ENCODE results near the gene UNC119. TPM values are rescaled to one million over a fixed set of nuclear protein-coding genes. Genes with fewer than 3 reads are reported as not detected.

UNC119 gene
- total RNA-seq, 2 experiments from 2014 or later: 43.6 to 44.8 TPM

GRCh38 chr17:28521311-28522085, 30.9 kb downstream of the UNC119 start:
- CTCF ChIA-PET: no interaction called here

GRCh38 chr17:28520687-28521086, 31.7 kb downstream of the UNC119 start:
- intact Hi-C loops (cut with micrococcal nuclease): no loop called here
- Mint-ChIP-seq H3K27ac (no peak overlapping the region), H3K4me3 (no peak overlapping the region), H3K9me3 (no peaks in the 10 kb centered on the region), H3K36me3 (ENCODE audit: low read depth) (no peaks in the 10 kb centered on the region), H3K4me1 (ENCODE audit: low read depth) (no peaks in the 10 kb centered on the region), H3K27me3 (no peaks in the 10 kb centered on the region)
- no peak for DNase-seq
- ATAC-seq: no peak
- TF ChIP-seq CTCF (IDR thresholded peaks at IDR 0.05): no peak
- POLR2A ChIA-PET: interaction anchor here (0.5 kb wide), 1 partner anchor 354 kb away, joined by 3 read pairs; no protein-coding TSS in a partner anchor
- CTCF ChIA-PET: interaction anchor here (1.5 kb wide), 1 partner anchor 104 kb away, joined by 4 read pairs; no protein-coding TSS in a partner anchor

More at GRCh38 chr17:28521311-28522085, 30.9 kb downstream of the UNC119 start:
- H3K4me3 Mint-ChIP-seq: no peak overlapping the region
- DNase-seq: no peak
- H3K27ac Mint-ChIP-seq: no peak overlapping the region
- no peaks in the 10 kb centered on the region for H3K36me3 Mint-ChIP-seq (ENCODE audit: low read depth)
- POLR2A ChIA-PET: no interaction called here
- intact Hi-C loops (cut with micrococcal nuclease): no loop called here
- no peaks in the 10 kb centered on the region for H3K9me3 Mint-ChIP-seq
- H3K4me1 Mint-ChIP-seq (ENCODE audit: low read depth): no peaks in the 10 kb centered on the region
- no peak for TF ChIP-seq CTCF (IDR thresholded peaks at IDR 0.05)
- ATAC-seq: no peak
- H3K27me3 Mint-ChIP-seq: no peaks in the 10 kb centered on the region

GRCh38 chr17:28519236-28519635, 33.2 kb downstream of the UNC119 start:
- CTCF ChIA-PET: interaction anchor here (1.5 kb wide), 1 partner anchor 103 kb away, joined by 4 read pairs; no protein-coding TSS in a partner anchor
- H3K9me3 Mint-ChIP-seq: no peaks in the 10 kb centered on the region
- POLR2A ChIA-PET: no interaction called here

GRCh38 chr17:28518578-28518977, 33.8 kb downstream of the UNC119 start:
- POLR2A ChIA-PET: no interaction called here
- DNase-seq: no peak
- no peak for TF ChIP-seq CTCF (IDR thresholded peaks at IDR 0.05)
- Mint-ChIP-seq H3K9me3 (no peaks in the 10 kb centered on the region), H3K4me3 (no peak overlapping the region), H3K27ac (no peak overlapping the region), H3K36me3 (ENCODE audit: low read depth) (no peaks in the 10 kb centered on the region), H3K27me3 (no peaks in the 10 kb centered on the region), H3K4me1 (ENCODE audit: low read depth) (no peaks in the 10 kb centered on the region)
- no peak for ATAC-seq
- CTCF ChIA-PET: no interaction called here
- intact Hi-C loops (cut with micrococcal nuclease): no loop called here

More at GRCh38 chr17:28519236-28519635, 33.2 kb downstream of the UNC119 start:
- no peak overlapping the region for H3K27ac Mint-ChIP-seq
- ATAC-seq: no peak
- H3K4me3 Mint-ChIP-seq: no peak overlapping the region
- intact Hi-C loops (cut with micrococcal nuclease): no loop called here
- no peaks in the 10 kb centered on the region for H3K4me1 Mint-ChIP-seq (ENCODE audit: low read depth)
- H3K27me3 Mint-ChIP-seq: no peaks in the 10 kb centered on the region
- DNase-seq: no peak
- TF ChIP-seq CTCF (IDR thresholded peaks at IDR 0.05): no peak
- no peaks in the 10 kb centered on the region for H3K36me3 Mint-ChIP-seq (ENCODE audit: low read depth)

- Mint-ChIP-seq H3K27ac (no peak overlapping the region), H3K4me3 (no peak overlapping the region), H3K36me3 (ENCODE audit: low read depth) (no peaks in the 10 kb centered on the region), H3K9me3 (no peaks in the 10 kb centered on the region), H3K4me1 (ENCODE audit: low read depth) (no peaks in the 10 kb centered on the region), H3K27me3 (no peaks in the 10 kb centered on the region)
- intact Hi-C loops (cut with micrococcal nuclease): no loop called here
- ATAC-seq: no peak
- ChIA-PET POLR2A (no interaction called here), CTCF (no interaction called here)
- no peak for DNase-seq
- TF ChIP-seq CTCF (IDR thresholded peaks at IDR 0.05): no peak
Measured at GRCh38 chr17:28518132-28518531, 34.3 kb downstream of the UNC119 start.

Data from activated CD8-positive, alpha-beta T cell treated with anti-CD3 and anti-CD28 coated beads for 36 hours (primary cell).